Astrocyte (in vitro differentiated cells and primary cell): ENCODE measurements around the gene WNK4. TPM values are rescaled to one million over a fixed set of nuclear protein-coding genes. Genes with fewer than 3 reads are reported as not detected.
"Not testable (repeated sequence)": the region's sequence is repeated elsewhere in the genome, so short reads cannot be mapped to it uniquely, and the experiment has no call there.

Source experiments
- DNase-seq: peaks from one replicate; pipeline ENCODE4 v3.0.0-alpha.2; 2010; ENCODE audit warnings: low read depth
- FAIRE-seq: peaks from 2 replicates; lab custom pipeline; 2011; peaks lifted over from hg19 to GRCh38; lab: Jason Lieb, UNC
- H2AFZ ChIP-seq: 2 replicates; pipeline ENCODE4 v1.6.0; 2012; ENCODE audit warnings: low read depth, low read length, inconsistent platforms
- H3K27ac ChIP-seq: 2 replicates; pipeline ENCODE4 v1.5.1; 2011; ENCODE audit warnings: low read depth, low read length, inconsistent platforms
- H3K27me3 ChIP-seq: 2 replicates; pipeline ENCODE4 v1.6.0; 2011; ENCODE audit warnings: low read length, inconsistent platforms; ENCODE audit not compliant: insufficient read depth
- H3K36me3 ChIP-seq: 2 replicates; pipeline ENCODE4 v1.5.1; 2011; ENCODE audit warnings: low read length, inconsistent platforms; ENCODE audit not compliant: insufficient read depth
- H3K4me1 ChIP-seq: 2 replicates; pipeline ENCODE4 v1.5.1; 2011; ENCODE audit warnings: low read length, inconsistent platforms; ENCODE audit not compliant: insufficient read depth
- H3K4me2 ChIP-seq: 2 replicates; pipeline ENCODE4 v1.6.0; 2012; ENCODE audit warnings: low read length, inconsistent platforms
- H3K4me3 ChIP-seq: 2 replicates; pipeline ENCODE4 v1.5.1; 2011; ENCODE audit warnings: low read depth, mild to moderate bottlenecking, low read length, inconsistent platforms; ENCODE audit not compliant: insufficient read depth
- H3K79me2 ChIP-seq: 2 replicates; pipeline ENCODE4 v1.6.0; 2012; ENCODE audit warnings: mild to moderate bottlenecking, low read length, inconsistent platforms; ENCODE audit not compliant: insufficient read depth
- H3K9ac ChIP-seq: 2 replicates; pipeline ENCODE4 v1.6.0; 2012; ENCODE audit warnings: mild to moderate bottlenecking, low read length, inconsistent platforms
- H3K9me3 ChIP-seq: 2 replicates; pipeline ENCODE4 v1.5.1; 2012; ENCODE audit warnings: low read depth, mild to moderate bottlenecking, low read length, inconsistent platforms; ENCODE audit not compliant: insufficient read depth
- H4K20me1 ChIP-seq: 2 replicates; pipeline ENCODE4 v1.6.0; 2012; ENCODE audit warnings: low read length, inconsistent platforms; ENCODE audit not compliant: insufficient read depth
- H3K27ac Mint-ChIP-seq: one replicate; pipeline ENCODE4 v1.8.0; 2021; ENCODE audit warnings: mild to moderate bottlenecking, mixed read lengths; ENCODE audit not compliant: unreplicated experiment
- H3K27me3 Mint-ChIP-seq: one replicate; pipeline ENCODE4 v1.8.0; 2021; ENCODE audit warnings: low read depth, mixed read lengths; ENCODE audit not compliant: unreplicated experiment
- H3K36me3 Mint-ChIP-seq: one replicate; pipeline ENCODE4 v1.8.0; 2021; ENCODE audit warnings: low read depth, mixed read lengths; ENCODE audit not compliant: unreplicated experiment
- H3K4me1 Mint-ChIP-seq: one replicate; pipeline ENCODE4 v1.8.0; 2021; ENCODE audit warnings: low read depth, mixed read lengths; ENCODE audit not compliant: unreplicated experiment
- H3K4me3 Mint-ChIP-seq: one replicate; pipeline ENCODE4 v1.8.0; 2021; ENCODE audit warnings: mild to moderate bottlenecking, moderate library complexity, mixed read lengths; ENCODE audit not compliant: unreplicated experiment
- H3K9me3 Mint-ChIP-seq: one replicate; pipeline ENCODE4 v1.8.0; 2021; ENCODE audit warnings: mild to moderate bottlenecking, mixed read lengths; ENCODE audit not compliant: unreplicated experiment
- CTCF ChIP-seq: IDR thresholded peaks from 2 replicates; pipeline ENCODE4 v1.5.1; 2011; ENCODE audit warnings: low read depth, mild to moderate bottlenecking, inconsistent platforms, low read length, moderate library complexity; ENCODE audit not compliant: insufficient read depth
- EZH2 ChIP-seq: IDR thresholded peaks from 2 replicates; pipeline ENCODE4 v1.6.1; 2012; ENCODE audit warnings: mild to moderate bottlenecking, low read length, inconsistent platforms; ENCODE audit not compliant: insufficient read depth
- total RNA-seq: library from RNA; stranded (reverse); gene quantifications from 2 replicates; pipeline ENCODE4 v1.2.1, GENCODE V29; 2021

Gene WNK4
- total RNA-seq, 1 donor from 2014 or later, result 34.8 TPM

GRCh38 chr17:42767512-42767911 lies 12.9 kb upstream of the WNK4 start:
- Histone ChIP-seq H2AFZ (no peak overlapping the region), H3K4me2 (no peak overlapping the region), H3K4me3 (no peak overlapping the region), H3K9me3 (no peaks in the 10 kb centered on the region), H4K20me1 (no peaks in the 10 kb centered on the region), H3K27me3 (no peaks in the 10 kb centered on the region), H3K36me3 (no peaks in the 10 kb centered on the region), H3K4me1 (peaks cover 7% of the 10 kb centered on the region), H3K9ac (no peak overlapping the region), H3K27ac (no peak overlapping the region), H3K79me2 (no peaks in the 10 kb centered on the region)
- Mint-ChIP-seq H3K9me3 (no peaks in the 10 kb centered on the region), H3K27me3 (peaks cover 5% of the 10 kb centered on the region), H3K4me1 (peaks cover 21% of the 10 kb centered on the region), H3K27ac (no peak overlapping the region), H3K36me3 (no peaks in the 10 kb centered on the region), H3K4me3 (no peak overlapping the region)
- FAIRE-seq, result no peak
- TF ChIP-seq CTCF (no peak), EZH2 (no peak)
- DNase-seq, result no peak

- H3K79me2 ChIP-seq, FAIRE-seq, H3K36me3 Mint-ChIP-seq: not testable (repeated sequence)
Measured at GRCh38 chr17:42768006-42768405, 12.4 kb upstream of the WNK4 start.

GRCh38 chr17:42769964-42770363 lies 10.4 kb upstream of the WNK4 start:
- H3K27ac Mint-ChIP-seq, FAIRE-seq, H3K4me3 Mint-ChIP-seq, H3K27me3 ChIP-seq, H3K9me3 Mint-ChIP-seq, H3K79me2 ChIP-seq, H3K9me3 ChIP-seq, H3K4me2 ChIP-seq, H3K4me3 ChIP-seq, H3K36me3 ChIP-seq, H2AFZ ChIP-seq, H4K20me1 ChIP-seq, H3K27ac ChIP-seq, H3K9ac ChIP-seq, H3K27me3 Mint-ChIP-seq, H3K36me3 Mint-ChIP-seq, DNase-seq: not testable (repeated sequence)
- H3K4me1 ChIP-seq, result peaks cover 29% of the 10 kb centered on the region
- peaks cover 31% of the 10 kb centered on the region for H3K4me1 Mint-ChIP-seq

More at GRCh38 chr17:42768006-42768405, 12.4 kb upstream of the WNK4 start:
- not testable (repeated sequence) for H3K36me3 ChIP-seq, H3K9ac ChIP-seq, DNase-seq, H3K27me3 ChIP-seq, H3K27ac ChIP-seq, H2AFZ ChIP-seq, H3K27me3 Mint-ChIP-seq, H3K27ac Mint-ChIP-seq, H4K20me1 ChIP-seq, H3K4me2 ChIP-seq, H3K9me3 Mint-ChIP-seq, H3K4me3 ChIP-seq, H3K9me3 ChIP-seq
- Mint-ChIP-seq H3K4me3 (peak overlapping the region; percentile 4), H3K4me1 (peaks cover 21% of the 10 kb centered on the region)
- H3K4me1 ChIP-seq, result peaks cover 11% of the 10 kb centered on the region

GRCh38 chr17:42772945-42773289 lies 7.5 kb upstream of the WNK4 start:
- no peak for FAIRE-seq
- TF ChIP-seq CTCF (no peak), EZH2 (no peak)
- Histone ChIP-seq H3K9ac (peak overlapping the region; percentile 96), H3K27ac (peak overlapping the region; percentile 95), H3K36me3 (no peaks in the 10 kb centered on the region), H2AFZ (peak overlapping the region; percentile 94), H4K20me1 (no peaks in the 10 kb centered on the region), H3K4me1 (peaks cover 42% of the 10 kb centered on the region), H3K79me2 (peaks cover 5% of the 10 kb centered on the region), H3K4me2 (peak overlapping the region; percentile 98), H3K27me3 (no peaks in the 10 kb centered on the region), H3K9me3 (no peaks in the 10 kb centered on the region), H3K4me3 (peak overlapping the region; percentile 92)
- H3K4me3 Mint-ChIP-seq, result peak overlapping the region; percentile 96
- H3K9me3 Mint-ChIP-seq, result no peaks in the 10 kb centered on the region
- H3K36me3 Mint-ChIP-seq, result no peaks in the 10 kb centered on the region
- no peak for DNase-seq
- H3K27me3 Mint-ChIP-seq, result no peaks in the 10 kb centered on the region
- H3K4me1 Mint-ChIP-seq, result peaks cover 42% of the 10 kb centered on the region
- peak overlapping the region; percentile 98 for H3K27ac Mint-ChIP-seq
